HG03159 (cell line): ENCODE measurements around the gene ACAN.

ENCODE experiments used
- ATAC-seq: cut with Tn5 transposase; IDR thresholded peaks from one replicate; pipeline ENCODE4 v1.9.1; 2021; ENCODE audit warnings: mild to moderate bottlenecking, moderate library complexity; ENCODE audit not compliant: unreplicated experiment

The ACAN gene

DNA sequence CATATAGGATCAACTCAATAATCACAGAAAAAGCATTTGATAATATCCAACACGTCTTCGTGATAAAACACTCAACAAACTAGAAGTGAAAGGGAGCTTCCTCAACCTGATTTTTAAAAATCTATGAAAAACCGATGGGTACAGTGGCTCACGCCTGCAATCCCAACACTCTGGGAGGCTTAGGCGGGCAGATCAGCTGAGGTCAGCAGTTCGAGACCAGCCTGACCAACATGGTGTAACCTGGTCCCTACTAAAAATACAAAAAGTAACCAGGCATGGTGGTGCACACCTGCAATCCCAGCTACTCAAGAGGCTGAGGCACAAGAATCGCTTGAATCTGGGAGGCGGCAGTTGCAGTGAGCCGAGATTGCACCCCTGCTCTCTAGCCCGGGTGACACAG is 112.1 kb downstream of the ACAN start:
- no peak for ATAC-seq

GRCh38 chr15:88917760-88918159 is 114.5 kb downstream of the ACAN start:
- no peak for ATAC-seq

- ATAC-seq = peak; percentile 62
These were observed 115.5 kb downstream of the ACAN start for GRCh38 chr15:88918738-88919137.

DNA sequence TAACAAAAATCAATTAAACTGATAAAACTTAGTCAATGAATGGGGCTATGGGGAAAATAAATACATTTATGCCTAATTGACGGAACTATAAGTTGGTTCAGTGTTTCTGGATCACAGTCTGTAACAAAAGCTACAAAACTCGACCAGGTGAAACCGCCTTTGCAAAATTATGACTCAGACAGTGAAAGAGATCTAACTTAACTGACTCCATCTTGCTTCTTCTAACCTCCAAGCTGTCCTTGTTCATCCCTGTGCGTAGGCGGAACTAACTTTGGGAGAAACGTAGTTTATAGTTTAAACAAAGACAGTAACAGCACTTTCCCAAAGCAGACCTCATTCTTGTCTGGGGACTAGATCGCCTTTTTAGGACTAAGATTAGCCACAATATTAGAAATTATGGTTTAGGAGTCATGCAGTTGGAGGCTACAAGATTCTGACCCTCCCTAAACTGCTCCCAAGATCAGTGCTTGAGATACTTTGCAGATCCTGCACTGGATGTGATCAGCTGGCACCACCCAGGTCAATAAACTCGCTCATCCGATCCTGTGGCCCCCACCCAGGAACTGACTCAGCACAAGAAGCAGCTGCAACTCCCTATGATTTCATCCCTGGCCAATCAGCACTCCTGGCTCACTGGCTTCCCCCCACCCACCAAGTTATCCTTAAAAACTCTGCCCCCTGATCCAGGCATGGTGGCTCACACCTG is 117.1 kb downstream of the ACAN start:
- ATAC-seq = no peak

DNA sequence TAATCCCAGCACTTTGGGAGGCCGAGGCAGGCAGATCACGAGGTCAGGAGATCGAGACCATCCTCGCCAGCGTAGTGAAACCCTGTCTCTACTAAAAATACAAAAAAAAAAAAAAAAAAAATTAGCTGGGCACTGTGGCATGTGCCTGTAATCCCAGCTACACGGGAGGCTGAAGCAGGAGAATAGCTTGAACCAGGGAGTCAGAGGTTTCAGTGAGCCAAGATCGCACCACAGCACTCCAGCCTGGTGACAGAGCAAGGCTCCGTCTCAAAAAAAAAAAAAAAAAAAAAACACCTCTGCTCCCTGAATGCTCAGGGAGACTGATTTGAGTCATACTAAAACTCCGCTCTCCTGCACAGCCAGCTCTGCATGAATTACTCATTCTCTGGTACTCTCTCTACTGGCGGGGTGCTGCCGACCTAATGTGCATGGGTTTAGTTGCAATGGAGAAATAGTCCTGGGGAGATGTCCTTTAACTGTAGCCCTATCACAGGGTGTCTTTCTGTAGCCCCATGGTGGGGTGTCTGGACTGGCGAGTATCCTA is 117.7 kb downstream of the ACAN start:
- peak; percentile 61 for ATAC-seq
